ENCODE measurements around the gene ADSS1.

Gene ADSS1

GRCh38 chr14:104784218-104784568, 60.2 kb downstream of the ADSS1 start:
- no peak for DNase-seq (ENCODE audit: low spot score)

GRCh38 chr14:104784846-104785707, 61.0 kb downstream of the ADSS1 start:
- no peak for DNase-seq (ENCODE audit: low spot score)

GRCh38 chr14:104785708-104786080, 61.7 kb downstream of the ADSS1 start:
- DNase-seq (ENCODE audit: low spot score): no peak

- no peak for DNase-seq (ENCODE audit: low spot score)
Observed at GRCh38 chr14:104786091-104786586, 62.1 kb downstream of the ADSS1 start.

- no peak for DNase-seq (ENCODE audit: low spot score)
Observed at GRCh38 chr14:104786726-104787675, 63.0 kb downstream of the ADSS1 start.

GRCh38 chr14:104787736-104788135, 63.7 kb downstream of the ADSS1 start:
- DNase-seq (ENCODE audit: low spot score): no peak

GRCh38 chr14:104788161-104788818, 64.3 kb downstream of the ADSS1 start:
- no peak for DNase-seq (ENCODE audit: low spot score)

- DNase-seq (ENCODE audit: low spot score): no peak
Observed at GRCh38 chr14:104788873-104789663, 65.0 kb downstream of the ADSS1 start.

GRCh38 chr14:104789752-104790743, 66.0 kb downstream of the ADSS1 start:
- no peak for DNase-seq (ENCODE audit: low spot score)

GRCh38 chr14:104791425-104791824, 67.4 kb downstream of the ADSS1 start:
- no peak for DNase-seq (ENCODE audit: low spot score)

- no peak for DNase-seq (ENCODE audit: low spot score)
Observed at GRCh38 chr14:104792101-104792884, 68.3 kb downstream of the ADSS1 start.

GRCh38 chr14:104792945-104793702, 69.1 kb downstream of the ADSS1 start:
- DNase-seq (ENCODE audit: low spot score): no peak

- no peak for DNase-seq (ENCODE audit: low spot score)
Observed at GRCh38 chr14:104793703-104793959, 69.6 kb downstream of the ADSS1 start.

- DNase-seq (ENCODE audit: low spot score): peak; percentile 88
Observed at GRCh38 chr14:104794099-104794498, 70.1 kb downstream of the ADSS1 start.

- DNase-seq (ENCODE audit: low spot score): peak; percentile 65
Observed at GRCh38 chr14:104794631-104794992, 70.6 kb downstream of the ADSS1 start.

GRCh38 chr14:104794993-104795780, 71.2 kb downstream of the ADSS1 start, which contains the start of gene AKT1:
Gene AKT1 (minus strand): TSS chr14:104795748. CDS start chr14:104792643, 3,105 bp downstream.
- peak; percentile 75 for DNase-seq (ENCODE audit: low spot score)

GRCh38 chr14:104795781-104796686, 72.0 kb downstream of the ADSS1 start:
- peak; percentile 95 for DNase-seq (ENCODE audit: low spot score)
